Measurements from ENCODE around the gene C17orf58. TPM values are rescaled to one million over a fixed set of nuclear protein-coding genes. Genes with fewer than 3 reads are reported as not detected.
A peak's percentile ranks its signal among the peaks of the same experiment; 100 is the strongest.

C17orf58 gene
- total RNA-seq, 1 donor from 2014 or later: 9.8 TPM

GRCh38 chr17:68013385-68013784, 17.1 kb upstream of the C17orf58 start:
- H3K27me3 ChIP-seq: no peaks in the 10 kb centered on the region
- no peaks in the 10 kb centered on the region for H3K36me3 ChIP-seq
- H3K9me3 ChIP-seq: no peaks in the 10 kb centered on the region
- DNase-seq (ENCODE audit: extremely low spot score in 2 of 2): no peak
- H3K4me1 ChIP-seq: no peaks in the 10 kb centered on the region
- intact Hi-C loops (cut with DNase I): no loop called here
- H3K27ac ChIP-seq: no peak overlapping the region
- H3K4me3 ChIP-seq: no peak overlapping the region
- TF ChIP-seq CTCF (IDR thresholded peaks at IDR 0.05) (no peak), POLR2A (IDR thresholded peaks at IDR 0.05) (no peak), POLR2AphosphoS5 (IDR thresholded peaks at IDR 0.05; ENCODE audit: insufficient read depth in 1 of 2, low read depth in 1 of 2) (no peak)

GRCh38 chr17:68011199-68011665, 15.0 kb upstream of the C17orf58 start:
- Histone ChIP-seq H3K9me3 (no peaks in the 10 kb centered on the region), H3K4me3 (no peak overlapping the region), H3K36me3 (no peaks in the 10 kb centered on the region), H3K27ac (no peak overlapping the region), H3K27me3 (no peaks in the 10 kb centered on the region), H3K4me1 (no peaks in the 10 kb centered on the region)
- intact Hi-C loops (cut with DNase I): no loop called here
- no peak for DNase-seq (ENCODE audit: extremely low spot score in 2 of 2)
- TF ChIP-seq POLR2AphosphoS5 (IDR thresholded peaks at IDR 0.05; ENCODE audit: insufficient read depth in 1 of 2, low read depth in 1 of 2) (no peak), POLR2A (IDR thresholded peaks at IDR 0.05) (no peak), CTCF (IDR thresholded peaks at IDR 0.05) (peak; percentile 21 to 63 (median 37))

- H3K4me3 ChIP-seq: no peak overlapping the region
- H3K4me1 ChIP-seq: no peaks in the 10 kb centered on the region
- intact Hi-C loops (cut with DNase I): no loop called here
- H3K36me3 ChIP-seq: no peaks in the 10 kb centered on the region
- no peak for DNase-seq (ENCODE audit: extremely low spot score in 2 of 2)
- no peak for TF ChIP-seq CTCF (IDR thresholded peaks at IDR 0.05)
- no peak for TF ChIP-seq POLR2AphosphoS5 (IDR thresholded peaks at IDR 0.05; ENCODE audit: insufficient read depth in 1 of 2, low read depth in 1 of 2)
- TF ChIP-seq POLR2A (IDR thresholded peaks at IDR 0.05): no peak
- no peaks in the 10 kb centered on the region for H3K9me3 ChIP-seq
- no peaks in the 10 kb centered on the region for H3K27me3 ChIP-seq
- H3K27ac ChIP-seq: no peak overlapping the region
These were observed 10.5 kb upstream of the C17orf58 start for GRCh38 chr17:68006797-68007196.

DNA sequence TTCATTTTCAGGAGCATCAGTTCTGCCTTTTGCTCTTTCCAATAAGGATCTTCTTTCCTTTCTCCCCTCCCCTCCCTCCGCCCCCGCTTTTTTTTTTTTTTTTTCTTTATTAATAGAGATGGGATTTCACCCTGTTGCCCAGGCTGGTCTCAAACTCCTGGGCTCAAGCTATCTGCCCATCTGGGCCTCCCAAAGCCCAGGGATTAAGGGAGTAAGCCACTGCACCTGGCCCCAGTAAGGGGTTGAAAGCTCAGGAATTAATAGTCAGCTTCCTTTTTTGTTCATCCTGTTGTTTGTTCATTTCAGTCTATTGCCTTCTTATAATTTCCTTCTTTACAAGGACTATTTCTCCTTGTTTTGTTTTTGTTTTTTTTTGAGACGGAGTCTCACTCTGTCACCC, 7.9 kb upstream of the C17orf58 start:
- no peak for DNase-seq (ENCODE audit: extremely low spot score in 2 of 2)

More for the DNA sequence above, 7.9 kb upstream of the C17orf58 start:
- H3K4me1 ChIP-seq: no peaks in the 10 kb centered on the region
- no peak overlapping the region for H3K4me3 ChIP-seq
- no peak overlapping the region for H3K27ac ChIP-seq
- no peak for TF ChIP-seq POLR2AphosphoS5 (IDR thresholded peaks at IDR 0.05; ENCODE audit: insufficient read depth in 1 of 2, low read depth in 1 of 2)
- TF ChIP-seq POLR2A (IDR thresholded peaks at IDR 0.05): no peak
- TF ChIP-seq CTCF (IDR thresholded peaks at IDR 0.05): no peak
- H3K9me3 ChIP-seq: no peaks in the 10 kb centered on the region
- H3K27me3 ChIP-seq: no peaks in the 10 kb centered on the region
- no peaks in the 10 kb centered on the region for H3K36me3 ChIP-seq
- intact Hi-C loops (cut with DNase I): no loop called here

Measured in vagina (tissue), 2 donors.